Gastrocnemius medialis (tissue), 4 donors: ENCODE measurements around the gene PACS2.

ENCODE experiments used
- POLR2A ChIP-seq, 2 donors: fragments of 450-650 bp; IDR thresholded peaks; one replicate each; pipeline ENCODE4 v1.6.1; 2017; ENCODE audit warnings: antibody characterized with exemption in 2 of 2, mild to moderate bottlenecking in 2 of 2, moderate library complexity in 2 of 2
- TF ChIP-seq, protein P1 (sequence below), 5 experiments: fragments of 450-650 bp in 3 of 5; fragments of 200-600 bp in 2 of 5; sonication (generic) in 2 of 5; IDR thresholded peaks in 4 of 5; conservative IDR thresholded peaks in 1 of 5; 1 replicate in 4 of 5; 2 replicates in 1 of 5; pipeline ENCODE4 v1.5.1; 2016 to 2019; ENCODE audit warnings: antibody characterized with exemption in 5 of 5, mild to moderate bottlenecking in 3 of 5, moderate library complexity in 3 of 5

GRCh38 chr14:105378873-105379685, 64.5 kb downstream of the PACS2 start:
- TF ChIP-seq, protein P1, sequence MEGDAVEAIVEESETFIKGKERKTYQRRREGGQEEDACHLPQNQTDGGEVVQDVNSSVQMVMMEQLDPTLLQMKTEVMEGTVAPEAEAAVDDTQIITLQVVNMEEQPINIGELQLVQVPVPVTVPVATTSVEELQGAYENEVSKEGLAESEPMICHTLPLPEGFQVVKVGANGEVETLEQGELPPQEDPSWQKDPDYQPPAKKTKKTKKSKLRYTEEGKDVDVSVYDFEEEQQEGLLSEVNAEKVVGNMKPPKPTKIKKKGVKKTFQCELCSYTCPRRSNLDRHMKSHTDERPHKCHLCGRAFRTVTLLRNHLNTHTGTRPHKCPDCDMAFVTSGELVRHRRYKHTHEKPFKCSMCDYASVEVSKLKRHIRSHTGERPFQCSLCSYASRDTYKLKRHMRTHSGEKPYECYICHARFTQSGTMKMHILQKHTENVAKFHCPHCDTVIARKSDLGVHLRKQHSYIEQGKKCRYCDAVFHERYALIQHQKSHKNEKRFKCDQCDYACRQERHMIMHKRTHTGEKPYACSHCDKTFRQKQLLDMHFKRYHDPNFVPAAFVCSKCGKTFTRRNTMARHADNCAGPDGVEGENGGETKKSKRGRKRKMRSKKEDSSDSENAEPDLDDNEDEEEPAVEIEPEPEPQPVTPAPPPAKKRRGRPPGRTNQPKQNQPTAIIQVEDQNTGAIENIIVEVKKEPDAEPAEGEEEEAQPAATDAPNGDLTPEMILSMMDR (IDR thresholded peaks at IDR 0.05 in 4 of 5, conservative IDR thresholded peaks at IDR 0.05 in 1 of 5) = no peak
- TF ChIP-seq POLR2A (IDR thresholded peaks at IDR 0.05) = no peak
